PC-9 (cell line): ENCODE measurements around the gene LMNTD2.

Experiments
- CTCF ChIP-seq: fragments of 200-600 bp; sonication (generic); conservative IDR thresholded peaks from 2 replicates; pipeline ENCODE4 v1.6.1; 2017; ENCODE audit warnings: mixed run types, antibody characterized with exemption, mild to moderate bottlenecking, moderate library complexity
- EZH2 ChIP-seq: fragments of 200-600 bp; sonication (generic); IDR thresholded peaks from 2 replicates; pipeline ENCODE4 v1.8.0; 2017; ENCODE audit warnings: antibody characterized with exemption, low read depth

GRCh38 chr11:508956-509355 is 51.6 kb downstream of the LMNTD2 start:
- no peak for TF ChIP-seq CTCF
- no peak for TF ChIP-seq EZH2
